Mesodermal cell (in vitro differentiated cells): Measurements from ENCODE around the gene TRIM52.
"Not testable (repeated sequence)": the region's sequence is repeated elsewhere in the genome, so short reads cannot be mapped to it uniquely, and the experiment has no call there.

Experiments
- H3K27ac ChIP-seq: 2 replicates; pipeline ENCODE4 v1.7.0; 2013; ENCODE audit warnings: mild to moderate bottlenecking, low read depth, low read length, moderate library complexity; ENCODE audit not compliant: severe bottlenecking
- H3K36me3 ChIP-seq: 2 replicates; pipeline ENCODE4 v1.7.1; 2013; ENCODE audit warnings: mild to moderate bottlenecking, low read length, moderate library complexity; ENCODE audit not compliant: control insufficient read depth, insufficient read depth
- H3K4me1 ChIP-seq: one replicate; pipeline ENCODE4 v1.7.1; 2013; ENCODE audit warnings: mild to moderate bottlenecking, low read length; ENCODE audit not compliant: insufficient read depth, control insufficient read depth, poor library complexity, severe bottlenecking
- H3K4me3 ChIP-seq: 2 replicates; pipeline ENCODE4 v1.7.0; 2013; ENCODE audit warnings: low read length, control low read depth, mild to moderate bottlenecking; ENCODE audit not compliant: insufficient read depth, poor library complexity, severe bottlenecking; ENCODE audit errors: extremely low read depth
- H3K9me3 ChIP-seq: 2 replicates; pipeline ENCODE4 v1.7.1; 2013; ENCODE audit warnings: mild to moderate bottlenecking, low read length, moderate library complexity; ENCODE audit not compliant: control insufficient read depth
- WGBS, 2 experiments: methylation state at CpG; one replicate each; pipeline ENCODE4 v1.1.5; 2013; ENCODE audit warnings: missing lambda C conversion rate in 2 of 2; ENCODE audit not compliant: insufficient coverage in 2 of 2; 5-methylcytosine and 5-hydroxymethylcytosine counted together

TRIM52 gene

GRCh38 chr5:181211208-181211607 lies 49.7 kb downstream of the TRIM52 start:
- H3K27ac ChIP-seq: no peak overlapping the region
- 47 to 52% methylated on average over 5 of the region's 7 CpGs for WGBS, 2 experiments
- H3K9me3 ChIP-seq: no peaks in the 10 kb centered on the region
- H3K36me3 ChIP-seq: no peaks in the 10 kb centered on the region
- H3K4me3 ChIP-seq: no peak overlapping the region
- H3K4me1 ChIP-seq: no peaks in the 10 kb centered on the region

GRCh38 chr5:181210698-181211097 lies 50.2 kb downstream of the TRIM52 start:
- H3K9me3 ChIP-seq, H3K36me3 ChIP-seq, H3K4me3 ChIP-seq, H3K27ac ChIP-seq, H3K4me1 ChIP-seq: not testable (repeated sequence)
- 78 to 86% methylated on average over 13 to 15 of the region's 17 CpGs for WGBS, 2 experiments

GRCh38 chr5:181210148-181210547 lies 50.8 kb downstream of the TRIM52 start:
- H3K9me3 ChIP-seq: not testable (repeated sequence)

GRCh38 chr5:181209006-181209405 lies 51.9 kb downstream of the TRIM52 start:
- H3K36me3 ChIP-seq, H3K4me3 ChIP-seq, H3K27ac ChIP-seq, H3K4me1 ChIP-seq, H3K9me3 ChIP-seq: not testable (repeated sequence)
- WGBS, 2 experiments: 94 to 95% methylated on average over 18 to 22 of the region's 24 CpGs

More at GRCh38 chr5:181210148-181210547, 50.8 kb downstream of the TRIM52 start:
- H3K4me3 ChIP-seq, H3K27ac ChIP-seq, H3K4me1 ChIP-seq, H3K36me3 ChIP-seq: not testable (repeated sequence)
- WGBS, 2 experiments: 78 to 88% methylated on average over 11 of the region's 11 CpGs

GRCh38 chr5:181207960-181208253 lies 53.0 kb downstream of the TRIM52 start:
- H3K4me1 ChIP-seq: peaks cover 7% of the 10 kb centered on the region
- no peak overlapping the region for H3K27ac ChIP-seq
- H3K4me3 ChIP-seq: peak overlapping the region; percentile 56
- H3K9me3 ChIP-seq: no peaks in the 10 kb centered on the region
- WGBS, 2 experiments: 9 to 63% methylated on average over 1 to 2 of the region's 3 CpGs
- no peaks in the 10 kb centered on the region for H3K36me3 ChIP-seq

- 0 to 4% methylated on average over 16 to 26 of the region's 36 CpGs for WGBS, 2 experiments
- no peaks in the 10 kb centered on the region for H3K9me3 ChIP-seq
- peak overlapping the region; percentile 18 for H3K27ac ChIP-seq
- H3K36me3 ChIP-seq: no peaks in the 10 kb centered on the region
- H3K4me3 ChIP-seq: peak overlapping the region; percentile 56
- peaks cover 7% of the 10 kb centered on the region for H3K4me1 ChIP-seq
Measured at GRCh38 chr5:181207214-181207959, 53.6 kb downstream of the TRIM52 start.

GRCh38 chr5:181205761-181206649 lies 54.9 kb downstream of the TRIM52 start:
- no peaks in the 10 kb centered on the region for H3K36me3 ChIP-seq
- H3K4me3 ChIP-seq: peak overlapping the region; percentile 56
- no peak overlapping the region for H3K27ac ChIP-seq
- H3K9me3 ChIP-seq: no peaks in the 10 kb centered on the region
- WGBS, 2 experiments: 3% methylated on average over 36 to 37 of the region's 37 CpGs
- peaks cover 7% of the 10 kb centered on the region for H3K4me1 ChIP-seq
